HUES6 (cell line): Measurements from ENCODE around the gene MGAT5B.

Source experiments
- H3K27ac ChIP-seq: 2 replicates; pipeline ENCODE4 v1.7.0; 2013; ENCODE audit warnings: low read depth, mild to moderate bottlenecking, low read length, inconsistent platforms
- H3K27me3 ChIP-seq: 2 replicates; pipeline ENCODE4 v1.6.1; 2013; ENCODE audit warnings: low read length; ENCODE audit not compliant: control insufficient read depth, insufficient read depth
- H3K36me3 ChIP-seq: 2 replicates; pipeline ENCODE4 v1.6.1; 2013; ENCODE audit warnings: low read length; ENCODE audit not compliant: control insufficient read depth, insufficient read depth
- H3K4me1 ChIP-seq: 2 replicates; pipeline ENCODE4 v1.6.1; 2013; ENCODE audit warnings: low read length; ENCODE audit not compliant: control insufficient read depth, insufficient read depth
- H3K4me3 ChIP-seq: 2 replicates; pipeline ENCODE4 v1.5.1; 2013; ENCODE audit warnings: low read depth, low read length
- H3K9ac ChIP-seq: one replicate; pipeline ENCODE4 v1.6.1; 2013; ENCODE audit warnings: mild to moderate bottlenecking, low read length
- H3K9me3 ChIP-seq: 2 replicates; pipeline ENCODE4 v1.6.1; 2013; ENCODE audit warnings: low read depth, low read length; ENCODE audit not compliant: control insufficient read depth, insufficient read depth

The MGAT5B gene

GRCh38 chr17:76943202-76943601, 75.0 kb downstream of the MGAT5B start:
- Histone ChIP-seq H3K36me3 (no peaks in the 10 kb centered on the region), H3K9ac (no peak overlapping the region), H3K27me3 (no peaks in the 10 kb centered on the region), H3K27ac (no peak overlapping the region), H3K9me3 (no peaks in the 10 kb centered on the region), H3K4me1 (peaks cover 14% of the 10 kb centered on the region), H3K4me3 (no peak overlapping the region)

- no peaks in the 10 kb centered on the region for H3K27me3 ChIP-seq
- no peak overlapping the region for H3K9ac ChIP-seq
- no peak overlapping the region for H3K27ac ChIP-seq
- no peak overlapping the region for H3K4me3 ChIP-seq
- H3K9me3 ChIP-seq = no peaks in the 10 kb centered on the region
- H3K36me3 ChIP-seq = no peaks in the 10 kb centered on the region
- peaks cover 14% of the 10 kb centered on the region for H3K4me1 ChIP-seq
Measured at GRCh38 chr17:76943781-76944213, 75.6 kb downstream of the MGAT5B start.

GRCh38 chr17:76944477-76944876, 76.3 kb downstream of the MGAT5B start:
- no peak overlapping the region for H3K9ac ChIP-seq
- no peak overlapping the region for H3K27ac ChIP-seq
- H3K9me3 ChIP-seq = no peaks in the 10 kb centered on the region
- H3K4me3 ChIP-seq = no peak overlapping the region
- no peaks in the 10 kb centered on the region for H3K36me3 ChIP-seq
- peaks cover 14% of the 10 kb centered on the region for H3K4me1 ChIP-seq
- H3K27me3 ChIP-seq = no peaks in the 10 kb centered on the region

- no peak overlapping the region for H3K27ac ChIP-seq
Measured at GRCh38 chr17:76946111-76946771, 78.0 kb downstream of the MGAT5B start.

GRCh38 chr17:76946772-76947135, 78.5 kb downstream of the MGAT5B start:
- no peak overlapping the region for H3K27ac ChIP-seq
- no peaks in the 10 kb centered on the region for H3K27me3 ChIP-seq
- H3K4me3 ChIP-seq = no peak overlapping the region
- no peaks in the 10 kb centered on the region for H3K36me3 ChIP-seq
- H3K9ac ChIP-seq = no peak overlapping the region
- no peaks in the 10 kb centered on the region for H3K9me3 ChIP-seq
- H3K4me1 ChIP-seq = peaks cover 14% of the 10 kb centered on the region

More at GRCh38 chr17:76946111-76946771, 78.0 kb downstream of the MGAT5B start:
- H3K27me3 ChIP-seq = no peaks in the 10 kb centered on the region
- H3K9ac ChIP-seq = no peak overlapping the region
- H3K4me1 ChIP-seq = peaks cover 14% of the 10 kb centered on the region
- no peaks in the 10 kb centered on the region for H3K9me3 ChIP-seq
- H3K36me3 ChIP-seq = no peaks in the 10 kb centered on the region
- no peak overlapping the region for H3K4me3 ChIP-seq

GRCh38 chr17:76947309-76947708, 79.1 kb downstream of the MGAT5B start:
- Histone ChIP-seq H3K27me3 (no peaks in the 10 kb centered on the region), H3K9ac (no peak overlapping the region), H3K4me1 (peaks cover 14% of the 10 kb centered on the region), H3K27ac (no peak overlapping the region), H3K36me3 (no peaks in the 10 kb centered on the region), H3K4me3 (no peak overlapping the region), H3K9me3 (no peaks in the 10 kb centered on the region)

- no peaks in the 10 kb centered on the region for H3K36me3 ChIP-seq
- peaks cover 10% of the 10 kb centered on the region for H3K4me1 ChIP-seq
- no peaks in the 10 kb centered on the region for H3K9me3 ChIP-seq
- H3K27me3 ChIP-seq = no peaks in the 10 kb centered on the region
- no peak overlapping the region for H3K27ac ChIP-seq
- no peak overlapping the region for H3K4me3 ChIP-seq
- H3K9ac ChIP-seq = no peak overlapping the region
Measured at GRCh38 chr17:76947771-76948170, 79.6 kb downstream of the MGAT5B start.

GRCh38 chr17:76948301-76948700, 80.1 kb downstream of the MGAT5B start:
- no peak overlapping the region for H3K4me3 ChIP-seq
- peaks cover 4% of the 10 kb centered on the region; the same call in 1 of the 2 replicates for H3K4me1 ChIP-seq
- no peaks in the 10 kb centered on the region for H3K27me3 ChIP-seq
- H3K9me3 ChIP-seq = no peaks in the 10 kb centered on the region
- no peak overlapping the region for H3K9ac ChIP-seq
- H3K27ac ChIP-seq = no peak overlapping the region
- H3K36me3 ChIP-seq = no peaks in the 10 kb centered on the region

GRCh38 chr17:76948726-76949342, 80.6 kb downstream of the MGAT5B start:
- H3K9me3 ChIP-seq = no peaks in the 10 kb centered on the region
- no peaks in the 10 kb centered on the region for H3K27me3 ChIP-seq
- H3K36me3 ChIP-seq = no peaks in the 10 kb centered on the region
- H3K4me1 ChIP-seq = 0 out of 2 replicates have a peak, but pooled peaks cover 2% of the 10 kb centered on the region
- H3K4me3 ChIP-seq = no peak overlapping the region
- H3K9ac ChIP-seq = no peak overlapping the region
- H3K27ac ChIP-seq = no peak overlapping the region

GRCh38 chr17:76949913-76950695, 81.9 kb downstream of the MGAT5B start:
- Histone ChIP-seq H3K27me3 (no peaks in the 10 kb centered on the region), H3K4me1 (no peaks in the 10 kb centered on the region), H3K36me3 (no peaks in the 10 kb centered on the region), H3K9me3 (no peaks in the 10 kb centered on the region), H3K27ac (no peak overlapping the region), H3K9ac (no peak overlapping the region), H3K4me3 (no peak overlapping the region)

GRCh38 chr17:76951375-76951905, 83.2 kb downstream of the MGAT5B start:
- no peak overlapping the region for H3K4me3 ChIP-seq
- no peak overlapping the region for H3K27ac ChIP-seq
- no peak overlapping the region for H3K9ac ChIP-seq
- no peaks in the 10 kb centered on the region for H3K9me3 ChIP-seq
- peaks cover under 1% of the 10 kb centered on the region; the same call in 1 of the 2 replicates for H3K4me1 ChIP-seq
- H3K27me3 ChIP-seq = no peaks in the 10 kb centered on the region
- no peaks in the 10 kb centered on the region for H3K36me3 ChIP-seq
